ENCODE results near the gene ANKRD52. TPM values are rescaled to one million over a fixed set of nuclear protein-coding genes. Genes with fewer than 3 reads are reported as not detected.

The ANKRD52 gene
- polyA plus RNA-seq, 1 experiment, result 26.8 TPM

GRCh38 chr12:56257071-56257470 is 1.1 kb downstream of the ANKRD52 start:
- H3K36me3 ChIP-seq (ENCODE audit: control insufficient read depth, insufficient read depth, low read length), result peaks cover 31% of the 10 kb centered on the region
- POLR2A ChIA-PET, result interaction anchor here (0.5 kb wide), 1 partner anchor 75 kb away, joined by 4 read pairs; no protein-coding TSS in a partner anchor
- DNase-seq (ENCODE audit: low read depth), result no peak
- peak overlapping the region; percentile 81 for H3K4me3 ChIP-seq (ENCODE audit: low read depth, low read length)
- TF ChIP-seq, protein P1, sequence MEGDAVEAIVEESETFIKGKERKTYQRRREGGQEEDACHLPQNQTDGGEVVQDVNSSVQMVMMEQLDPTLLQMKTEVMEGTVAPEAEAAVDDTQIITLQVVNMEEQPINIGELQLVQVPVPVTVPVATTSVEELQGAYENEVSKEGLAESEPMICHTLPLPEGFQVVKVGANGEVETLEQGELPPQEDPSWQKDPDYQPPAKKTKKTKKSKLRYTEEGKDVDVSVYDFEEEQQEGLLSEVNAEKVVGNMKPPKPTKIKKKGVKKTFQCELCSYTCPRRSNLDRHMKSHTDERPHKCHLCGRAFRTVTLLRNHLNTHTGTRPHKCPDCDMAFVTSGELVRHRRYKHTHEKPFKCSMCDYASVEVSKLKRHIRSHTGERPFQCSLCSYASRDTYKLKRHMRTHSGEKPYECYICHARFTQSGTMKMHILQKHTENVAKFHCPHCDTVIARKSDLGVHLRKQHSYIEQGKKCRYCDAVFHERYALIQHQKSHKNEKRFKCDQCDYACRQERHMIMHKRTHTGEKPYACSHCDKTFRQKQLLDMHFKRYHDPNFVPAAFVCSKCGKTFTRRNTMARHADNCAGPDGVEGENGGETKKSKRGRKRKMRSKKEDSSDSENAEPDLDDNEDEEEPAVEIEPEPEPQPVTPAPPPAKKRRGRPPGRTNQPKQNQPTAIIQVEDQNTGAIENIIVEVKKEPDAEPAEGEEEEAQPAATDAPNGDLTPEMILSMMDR (IDR thresholded peaks at IDR 0.05; ENCODE audit: insufficient read depth, low read depth, low read length), result no peak
- CTCF ChIA-PET, result interaction anchor here (0.9 to 4.4 kb wide), 11 partner anchors 10 to 207 kb away, joined by 3 to 40 read pairs (median 9); partner anchors contain the start of genes RNF41 and SMARCC2
- no peaks in the 10 kb centered on the region for H3K27me3 ChIP-seq (ENCODE audit: control insufficient read depth, insufficient read depth, low read length)

GRCh38 chr12:56256326-56256960 is 1.7 kb downstream of the ANKRD52 start:
- Histone ChIP-seq H3K4me3 (ENCODE audit: low read depth, low read length) (peak overlapping the region; percentile 81), H3K36me3 (ENCODE audit: control insufficient read depth, insufficient read depth, low read length) (peaks cover 35% of the 10 kb centered on the region), H3K27me3 (ENCODE audit: control insufficient read depth, insufficient read depth, low read length) (no peaks in the 10 kb centered on the region)
- ChIA-PET CTCF (interaction anchor here (0.7 to 4.4 kb wide), 13 partner anchors 9 to 208 kb away, joined by 3 to 40 read pairs (median 5); partner anchors contain the start of genes RNF41 and SMARCC2), POLR2A (interaction anchor here (0.5 kb wide), 1 partner anchor 74 kb away, joined by 4 read pairs; no protein-coding TSS in a partner anchor)
- DNase-seq (ENCODE audit: low read depth), result no peak
- TF ChIP-seq, protein P1 (IDR thresholded peaks at IDR 0.05; ENCODE audit: insufficient read depth, low read depth, low read length), result peak; percentile 21; the same call in 1 of the 2 replicates

- Histone ChIP-seq H3K4me3 (ENCODE audit: low read depth, low read length) (no peak overlapping the region), H3K36me3 (ENCODE audit: control insufficient read depth, insufficient read depth, low read length) (peaks cover 35% of the 10 kb centered on the region), H3K27me3 (ENCODE audit: control insufficient read depth, insufficient read depth, low read length) (no peaks in the 10 kb centered on the region)
- TF ChIP-seq, protein P1 (IDR thresholded peaks at IDR 0.05; ENCODE audit: insufficient read depth, low read depth, low read length), result no peak
- POLR2A ChIA-PET, result no interaction called here
- CTCF ChIA-PET, result interaction anchor here (0.8 to 4.4 kb wide), 8 partner anchors 9 to 132 kb away, joined by 3 to 40 read pairs (median 11); partner anchors contain the start of gene SMARCC2
- no peak for DNase-seq (ENCODE audit: low read depth)
These were observed 2.5 kb downstream of the ANKRD52 start for GRCh38 chr12:56255671-56256070.

- no peaks in the 10 kb centered on the region for H3K27me3 ChIP-seq (ENCODE audit: control insufficient read depth, insufficient read depth, low read length)
- CTCF ChIA-PET, result interaction anchor here (0.9 to 1.5 kb wide), 3 partner anchors 9 to 64 kb away, joined by 3 to 4 read pairs (median 4); partner anchors contain the start of gene SMARCC2
- POLR2A ChIA-PET, result no interaction called here
- DNase-seq (ENCODE audit: low read depth), result no peak
- TF ChIP-seq, protein P1 (IDR thresholded peaks at IDR 0.05; ENCODE audit: insufficient read depth, low read depth, low read length), result no peak
- H3K36me3 ChIP-seq (ENCODE audit: control insufficient read depth, insufficient read depth, low read length), result peaks cover 51% of the 10 kb centered on the region
- no peak overlapping the region for H3K4me3 ChIP-seq (ENCODE audit: low read depth, low read length)
These were observed 5.1 kb downstream of the ANKRD52 start for GRCh38 chr12:56253091-56253490.

DNA sequence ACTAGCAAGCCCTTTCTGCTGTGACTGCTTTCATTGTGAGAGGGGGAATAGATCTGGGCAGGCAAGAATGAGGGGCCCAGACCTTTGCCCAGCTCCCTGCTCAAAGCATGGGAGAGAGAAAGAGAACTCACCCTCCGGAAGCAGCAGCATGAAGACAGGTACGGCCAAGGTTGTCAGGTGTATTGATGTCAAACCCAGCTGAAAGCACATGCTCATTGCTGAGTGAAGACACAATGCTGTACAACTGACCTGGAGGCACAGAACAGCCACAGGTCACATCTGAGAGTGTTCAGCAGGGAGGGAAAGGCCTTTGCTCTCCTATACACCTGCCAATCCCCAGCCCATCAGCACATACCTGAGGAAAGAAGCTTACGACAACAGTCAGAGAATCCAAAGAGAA is 5.5 kb downstream of the ANKRD52 start:
- no peak for DNase-seq (ENCODE audit: low read depth)
- Histone ChIP-seq H3K4me3 (ENCODE audit: low read depth, low read length) (no peak overlapping the region), H3K36me3 (ENCODE audit: control insufficient read depth, insufficient read depth, low read length) (peaks cover 55% of the 10 kb centered on the region), H3K27me3 (ENCODE audit: control insufficient read depth, insufficient read depth, low read length) (no peaks in the 10 kb centered on the region)
- TF ChIP-seq, protein P1 (IDR thresholded peaks at IDR 0.05; ENCODE audit: insufficient read depth, low read depth, low read length), result no peak
- ChIA-PET CTCF (interaction anchor here (0.9 to 1.5 kb wide), 4 partner anchors 9 to 64 kb away, joined by 3 to 4 read pairs (median 4); partner anchors contain the start of gene SMARCC2), POLR2A (no interaction called here)

Data from BJ (cell line).